Measurements from ENCODE around the gene AHNAK.

DNA sequence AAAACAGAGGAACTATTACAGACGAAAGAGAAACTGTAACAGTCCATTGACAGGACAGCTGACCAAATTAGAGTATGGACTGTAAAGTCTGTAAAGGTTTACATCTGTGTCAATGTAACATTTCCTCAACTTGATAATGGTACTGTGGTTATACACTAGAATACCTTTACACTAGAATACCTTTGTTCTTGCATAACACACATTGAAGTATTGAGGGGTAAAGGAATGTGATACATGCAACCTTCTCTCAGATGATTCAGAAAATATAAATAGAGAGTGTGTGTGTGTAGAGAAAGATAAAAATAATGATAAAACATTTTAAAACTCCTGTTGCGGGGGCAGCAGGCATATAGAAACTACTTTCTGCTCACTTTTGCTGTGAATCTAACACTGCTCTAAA is 32.6 kb upstream of the AHNAK start:
- TF ChIP-seq, protein P1, sequence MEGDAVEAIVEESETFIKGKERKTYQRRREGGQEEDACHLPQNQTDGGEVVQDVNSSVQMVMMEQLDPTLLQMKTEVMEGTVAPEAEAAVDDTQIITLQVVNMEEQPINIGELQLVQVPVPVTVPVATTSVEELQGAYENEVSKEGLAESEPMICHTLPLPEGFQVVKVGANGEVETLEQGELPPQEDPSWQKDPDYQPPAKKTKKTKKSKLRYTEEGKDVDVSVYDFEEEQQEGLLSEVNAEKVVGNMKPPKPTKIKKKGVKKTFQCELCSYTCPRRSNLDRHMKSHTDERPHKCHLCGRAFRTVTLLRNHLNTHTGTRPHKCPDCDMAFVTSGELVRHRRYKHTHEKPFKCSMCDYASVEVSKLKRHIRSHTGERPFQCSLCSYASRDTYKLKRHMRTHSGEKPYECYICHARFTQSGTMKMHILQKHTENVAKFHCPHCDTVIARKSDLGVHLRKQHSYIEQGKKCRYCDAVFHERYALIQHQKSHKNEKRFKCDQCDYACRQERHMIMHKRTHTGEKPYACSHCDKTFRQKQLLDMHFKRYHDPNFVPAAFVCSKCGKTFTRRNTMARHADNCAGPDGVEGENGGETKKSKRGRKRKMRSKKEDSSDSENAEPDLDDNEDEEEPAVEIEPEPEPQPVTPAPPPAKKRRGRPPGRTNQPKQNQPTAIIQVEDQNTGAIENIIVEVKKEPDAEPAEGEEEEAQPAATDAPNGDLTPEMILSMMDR (IDR thresholded peaks at IDR 0.05) = no peak
- TF ChIP-seq POLR2A (IDR thresholded peaks at IDR 0.05) = no peak

Measured in thyroid gland (tissue), 4 donors.